Endothelial cell of umbilical vein (primary cell): Measurements from ENCODE around the gene ARHGEF40. TPM values are rescaled to one million over a fixed set of nuclear protein-coding genes. Genes with fewer than 3 reads are reported as not detected.

ENCODE experiments used
- BruUV-seq: library from RNA; stranded (reverse); fragments of 400-500 nt; replicated peaks from 2 replicates; lab custom pipeline; 2021; lab: Mats Ljungman, UMichigan
- CTCF ChIA-PET: fragments of 300-600, 350-600 bp; sonication (Branson Sonifier 250); formaldehyde crosslinking; loops from one replicate; lab custom pipeline; 2021; ENCODE audit warnings: antibody characterized with exemption, inconsistent platforms; lab: Charles Lee
- POLR2A ChIA-PET: fragments of 300-600, 350-600 bp; sonication (Branson Sonifier 250); formaldehyde crosslinking; loops from one replicate; lab custom pipeline; 2021; ENCODE audit warnings: antibody characterized with exemption, inconsistent platforms; lab: Charles Lee
- DNase-seq: peaks from one replicate; pipeline ENCODE4 v3.0.0-alpha.2; 2011; ENCODE audit warnings: low read depth, low spot score
- FAIRE-seq: peaks from 2 replicates; lab custom pipeline; 2011; peaks lifted over from hg19 to GRCh38; lab: Jason Lieb, UNC
- H2AFZ ChIP-seq: 2 replicates; pipeline ENCODE4 v1.6.0; 2012; ENCODE audit warnings: low read depth, low read length, control low read depth, inconsistent platforms
- H3K27ac ChIP-seq: 2 replicates; pipeline ENCODE4 v1.5.1; 2011; ENCODE audit warnings: low read depth, mild to moderate bottlenecking, control low read depth, low read length, moderate library complexity; ENCODE audit not compliant: insufficient read depth
- H3K27me3 ChIP-seq, 2 experiments: 2 replicates each; pipeline versions ENCODE4 v1.6.0 to v1.6.1; 2011; ENCODE audit warnings: low read length in 2 of 2, mixed read lengths in 1 of 2; ENCODE audit not compliant: control insufficient read depth in 2 of 2, insufficient read depth in 2 of 2
- H3K36me3 ChIP-seq, 2 experiments: 2 replicates in 1 of 2; 3 replicates in 1 of 2; pipeline ENCODE4 v1.5.1; 2011; ENCODE audit warnings: low read length in 2 of 2, mild to moderate bottlenecking in 1 of 2, moderate library complexity in 1 of 2; ENCODE audit not compliant: control insufficient read depth in 2 of 2, insufficient read depth in 2 of 2; ENCODE audit errors: extremely low read depth in 1 of 2
- H3K4me1 ChIP-seq: 3 replicates; pipeline ENCODE4 v1.5.1; 2011; ENCODE audit warnings: mild to moderate bottlenecking, low read length; ENCODE audit not compliant: control insufficient read depth, insufficient read depth; ENCODE audit errors: extremely low read depth
- H3K4me2 ChIP-seq: 2 replicates; pipeline ENCODE4 v1.6.1; 2011; ENCODE audit warnings: low read length, control low read depth, mixed read lengths; ENCODE audit not compliant: insufficient read depth
- H3K4me3 ChIP-seq, 3 experiments: fragments of 200-600 bp in 1 of 3; sonication (generic), shearing (Covaris generic) in 1 of 3; replicated peaks in 1 of 3; 2 replicates each; pipeline ENCODE4 v1.5.1; 2011 to 2016; ENCODE audit warnings: control low read depth in 3 of 3, low read length in 3 of 3, mild to moderate bottlenecking in 2 of 3, inconsistent platforms in 1 of 3, low read depth in 1 of 3, moderate library complexity in 1 of 3; ENCODE audit not compliant: insufficient read depth in 1 of 3
- H3K79me2 ChIP-seq: 2 replicates; pipeline ENCODE4 v1.6.0; 2012; ENCODE audit warnings: low read length, inconsistent platforms; ENCODE audit not compliant: control insufficient read depth, insufficient read depth
- H3K9ac ChIP-seq: replicated peaks from 2 replicates; pipeline ENCODE3; 2011; ENCODE audit warnings: low read length, control low read depth; ENCODE audit not compliant: insufficient read depth; ENCODE audit errors: extremely low read depth
- H3K9me1 ChIP-seq: replicated peaks from 3 replicates; pipeline ENCODE4 v1.6.0; 2011; ENCODE audit warnings: mild to moderate bottlenecking, low read length; ENCODE audit not compliant: control insufficient read depth, insufficient read depth; ENCODE audit errors: extremely low read depth
- H3K9me3 ChIP-seq: replicated peaks from 2 replicates; pipeline ENCODE4 v1.5.1; 2012; ENCODE audit warnings: low read length, inconsistent platforms; ENCODE audit not compliant: control insufficient read depth, insufficient read depth
- H4K20me1 ChIP-seq: replicated peaks from 2 replicates; pipeline ENCODE3; 2011; ENCODE audit warnings: mild to moderate bottlenecking, low read length; ENCODE audit not compliant: control insufficient read depth, insufficient read depth; ENCODE audit errors: extremely low read depth
- EZH2 ChIP-seq: IDR thresholded peaks from 2 replicates; pipeline ENCODE4 v1.6.1; 2012; ENCODE audit warnings: borderline replicate concordance, low read depth, mild to moderate bottlenecking, moderate library complexity, low read length, inconsistent platforms; ENCODE audit not compliant: severe bottlenecking
- FOS ChIP-seq: IDR thresholded peaks from 2 replicates; pipeline ENCODE4 v1.6.1; 2011; ENCODE audit warnings: mild to moderate bottlenecking, low read length, moderate library complexity, borderline replicate concordance; ENCODE audit not compliant: insufficient read depth
- GATA2 ChIP-seq: IDR thresholded peaks from 2 replicates; pipeline ENCODE4 v1.7.0; 2011; ENCODE audit warnings: low read depth, mild to moderate bottlenecking, moderate library complexity, mixed read lengths, low read length; ENCODE audit not compliant: insufficient read length, insufficient read depth
- JUN ChIP-seq: IDR thresholded peaks from 2 replicates; pipeline ENCODE4 v1.6.1; 2011; ENCODE audit warnings: borderline replicate concordance, low read depth; ENCODE audit not compliant: insufficient read length, insufficient read depth
- MYC ChIP-seq: IDR thresholded peaks from one replicate; pipeline ENCODE4 v1.6.1; 2011; ENCODE audit warnings: mild to moderate bottlenecking, low read depth, low read length
- POLR2A ChIP-seq: IDR thresholded peaks from 2 replicates; pipeline ENCODE4 v1.6.1; 2012; ENCODE audit warnings: low read depth, mild to moderate bottlenecking, control low read depth, low read length
- POLR2AphosphoS5 ChIP-seq: IDR thresholded peaks from 2 replicates; pipeline ENCODE4 v1.6.1; 2012; ENCODE audit warnings: low read depth, mild to moderate bottlenecking, control low read depth, low read length, moderate library complexity; ENCODE audit not compliant: insufficient read depth
- dilution Hi-C: fragments of 300-500 bp; cut with MboI; formaldehyde crosslinking; loops from one replicate; pipeline ENCODE4 v1.15.0; 2019; ENCODE audit warnings: low sequenced_read_pairs; ENCODE audit not compliant: extremely low pct_ligation_motif_present
- intact Hi-C: fragments of 100-400 bp; cut with micrococcal nuclease; formaldehyde crosslinking; loops from one replicate; pipeline ENCODE4 v1.10.0; 2022
- polyA plus RNA-seq, 4 experiments: library from polyadenylated mRNA; depleted of rRNA in 3 of 4; stranded (reverse) in 3 of 4; unstranded in 1 of 4; fragments of >200 nt; gene quantifications; 2 replicates each; pipeline versions ENCODE4 v1.2.1 to v1.2.3, GENCODE V29; 2011 to 2012; ENCODE audit warnings: missing spikeins in 1 of 4
- total RNA-seq: library from RNA; stranded (reverse); gene quantifications from 2 replicates; pipeline ENCODE4 v1.2.3, GENCODE V29; 2021
- TF ChIP-seq, protein P1 (sequence below): IDR thresholded peaks from 2 replicates; pipeline ENCODE4 v1.6.1; 2011; ENCODE audit not compliant: insufficient read depth, insufficient read length
- TF ChIP-seq, protein P2 (sequence below), 2 donors: IDR thresholded peaks; 1 replicate in 1 of 2; 2 replicates in 1 of 2; pipeline ENCODE4 v1.5.1; 2011; ENCODE audit warnings: low read length in 2 of 2, mild to moderate bottlenecking in 2 of 2, moderate library complexity in 2 of 2, control low read depth in 1 of 2, inconsistent platforms in 1 of 2, low read depth in 1 of 2; ENCODE audit not compliant: insufficient read depth in 1 of 2; ENCODE audit errors: extremely low read depth in 1 of 2

The ARHGEF40 gene
- total and polyA plus RNA-seq, 2 donors (not counting 3 experiments of a cell fraction or from before 2014, with no cell fraction given) = 2.6 to 19.9 TPM

DNA sequence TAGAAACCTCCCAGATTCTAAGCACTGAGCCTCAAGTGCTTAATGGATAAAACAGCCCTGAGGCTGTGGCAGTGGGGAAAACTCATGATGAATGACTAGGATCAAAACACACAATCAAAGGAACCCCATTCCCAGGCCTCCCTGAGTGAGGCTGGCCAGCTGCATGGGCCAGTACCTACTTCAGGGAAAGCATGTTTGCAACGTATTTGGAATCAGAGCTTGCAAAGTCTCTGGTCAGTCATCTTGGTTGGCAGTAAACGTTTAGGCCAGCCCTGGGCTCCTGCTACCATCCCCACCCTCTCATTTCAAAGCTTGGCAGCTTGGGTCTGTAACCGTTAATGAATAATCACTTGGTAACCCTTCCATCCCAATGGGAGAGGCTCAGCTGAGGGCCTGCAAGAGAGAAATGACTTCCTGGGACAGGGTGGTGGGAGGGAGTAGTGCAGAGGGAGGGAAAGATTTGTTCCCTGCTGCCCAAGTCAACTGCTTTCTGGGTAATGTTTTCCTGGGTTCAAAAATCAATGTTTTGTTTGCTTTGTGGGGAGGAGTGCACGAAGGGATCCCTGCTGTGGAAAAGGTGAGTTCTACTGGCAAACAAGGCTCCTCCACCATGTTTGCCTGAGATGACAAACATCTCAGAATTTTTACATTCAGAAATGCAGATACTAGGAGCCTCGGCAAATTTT, 14.5 kb upstream of the ARHGEF40 start:
- H3K4me3 ChIP-seq = no peak overlapping the region
- no peaks in the 10 kb centered on the region for H3K79me2 ChIP-seq
- peaks cover 13 to 17% of the 10 kb centered on the region in 2 experiments for H3K27me3 ChIP-seq
- H2AFZ ChIP-seq = no peak overlapping the region
- H3K4me2 ChIP-seq = no peak overlapping the region
- DNase-seq = no peak
- H3K9me3 ChIP-seq = no peaks in the 10 kb centered on the region
- H3K36me3 ChIP-seq = no peaks in the 10 kb centered on the region
- no peak for FAIRE-seq
- H3K9ac ChIP-seq = no peak overlapping the region
- no TSS peak for BruUV-seq
- H3K27ac ChIP-seq = no peak overlapping the region
- dilution Hi-C loops (no loop called here), intact Hi-C loops (no loop called here)
- no peaks in the 10 kb centered on the region for H3K4me1 ChIP-seq
- CTCF ChIA-PET = interaction anchor here (1.2 kb wide), 1 partner anchor 41 kb away, joined by 3 read pairs; no protein-coding TSS in a partner anchor
- TF ChIP-seq MYC = no peak
- no peak for TF ChIP-seq JUN
- TF ChIP-seq, protein P1, sequence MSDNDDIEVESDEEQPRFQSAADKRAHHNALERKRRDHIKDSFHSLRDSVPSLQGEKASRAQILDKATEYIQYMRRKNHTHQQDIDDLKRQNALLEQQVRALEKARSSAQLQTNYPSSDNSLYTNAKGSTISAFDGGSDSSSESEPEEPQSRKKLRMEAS = no peak
- TF ChIP-seq GATA2 = no peak
- no peak for TF ChIP-seq POLR2AphosphoS5
- TF ChIP-seq FOS = no peak
- TF ChIP-seq, protein P2, sequence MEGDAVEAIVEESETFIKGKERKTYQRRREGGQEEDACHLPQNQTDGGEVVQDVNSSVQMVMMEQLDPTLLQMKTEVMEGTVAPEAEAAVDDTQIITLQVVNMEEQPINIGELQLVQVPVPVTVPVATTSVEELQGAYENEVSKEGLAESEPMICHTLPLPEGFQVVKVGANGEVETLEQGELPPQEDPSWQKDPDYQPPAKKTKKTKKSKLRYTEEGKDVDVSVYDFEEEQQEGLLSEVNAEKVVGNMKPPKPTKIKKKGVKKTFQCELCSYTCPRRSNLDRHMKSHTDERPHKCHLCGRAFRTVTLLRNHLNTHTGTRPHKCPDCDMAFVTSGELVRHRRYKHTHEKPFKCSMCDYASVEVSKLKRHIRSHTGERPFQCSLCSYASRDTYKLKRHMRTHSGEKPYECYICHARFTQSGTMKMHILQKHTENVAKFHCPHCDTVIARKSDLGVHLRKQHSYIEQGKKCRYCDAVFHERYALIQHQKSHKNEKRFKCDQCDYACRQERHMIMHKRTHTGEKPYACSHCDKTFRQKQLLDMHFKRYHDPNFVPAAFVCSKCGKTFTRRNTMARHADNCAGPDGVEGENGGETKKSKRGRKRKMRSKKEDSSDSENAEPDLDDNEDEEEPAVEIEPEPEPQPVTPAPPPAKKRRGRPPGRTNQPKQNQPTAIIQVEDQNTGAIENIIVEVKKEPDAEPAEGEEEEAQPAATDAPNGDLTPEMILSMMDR (IDR thresholded peaks at IDR 0.05; ENCODE audit: extremely low read depth in 1 of 2, insufficient read depth in 1 of 2, low read depth in 1 of 2, low read length in 2 of 2) = no peak
- TF ChIP-seq POLR2A = no peak
- TF ChIP-seq EZH2 = no peak
- POLR2A ChIA-PET = no interaction called here
- no peaks in the 10 kb centered on the region for H4K20me1 ChIP-seq
- no peaks in the 10 kb centered on the region for H3K9me1 ChIP-seq
